Testis (tissue), 3 donors: ENCODE data around the gene FA2H. TPM values are rescaled to one million over a fixed set of nuclear protein-coding genes. Genes with fewer than 3 reads are reported as not detected.

Experiments
- DNase-seq: peaks from one replicate; pipeline ENCODE4 v3.0.0-alpha.2; 2019
- H3K27ac ChIP-seq, 2 donors: fragments of 200-600 bp; sonication (generic); one replicate each; pipeline ENCODE4 v1.5.1; 2019
- H3K27me3 ChIP-seq: fragments of 200-600 bp; sonication (generic); one replicate; pipeline ENCODE4 v1.5.1; 2019
- H3K36me3 ChIP-seq: fragments of 200-600 bp; sonication (generic); one replicate; pipeline ENCODE4 v1.5.1; 2017; ENCODE audit warnings: low read depth; ENCODE audit errors: missing control alignments
- H3K4me1 ChIP-seq: fragments of 200-600 bp; sonication (generic); one replicate; pipeline ENCODE4 v1.5.1; 2019
- H3K4me3 ChIP-seq, 2 donors: fragments of 200-600 bp; sonication (generic); one replicate each; pipeline ENCODE4 v1.5.1; 2017 to 2019
- H3K9me3 ChIP-seq: fragments of 200-600 bp; sonication (generic); one replicate; pipeline ENCODE4 v1.5.1; 2017
- POLR2A ChIP-seq: fragments of 450-650 bp; IDR thresholded peaks from one replicate; pipeline ENCODE4 v1.6.1; 2017; ENCODE audit warnings: antibody characterized with exemption, mild to moderate bottlenecking, moderate library complexity
- WGBS, 2 donors: methylation state at CpG; one replicate each; pipeline ENCODE4 v1.1.5; 2018; 5-methylcytosine and 5-hydroxymethylcytosine counted together
- intact Hi-C: fragments of 100-400 bp; cut with DNase I; formaldehyde crosslinking; loops from one replicate; pipeline ENCODE4 v1.15.1; 2023; ENCODE audit warnings: low total_unique reads
- polyA plus RNA-seq: library from polyadenylated mRNA; stranded (reverse); fragments of 350-450 nt; fragmentation: Illumina TruSeq; extraction: RNeasy Lipid Tissue Mini Kit (QIAGEN cat#74804); gene quantifications from one replicate; pipeline ENCODE4 v1.2.3, GENCODE V29; 2014; ENCODE audit warnings: low read depth, low replicate concordance; ENCODE audit not compliant: insufficient read depth
- total RNA-seq, 2 donors: library from RNA; depleted of rRNA; stranded (reverse); fragments of >200 nt; gene quantifications; one replicate each; pipeline ENCODE4 v1.2.3, GENCODE V29; 2016
- TF ChIP-seq, protein P1 (sequence below), 3 experiments: fragments of 450-650 bp in 2 of 3; fragments of 200-600 bp in 1 of 3; sonication (generic) in 1 of 3; IDR thresholded peaks; one replicate each; pipeline ENCODE4 v1.5.1; 2016 to 2019; ENCODE audit warnings: antibody characterized with exemption in 3 of 3, mild to moderate bottlenecking in 2 of 3, moderate library complexity in 1 of 3

FA2H gene
- total and polyA plus RNA-seq, 3 donors from 2014 or later, result 3.0 to 7.8 (median 5.9) TPM

DNA sequence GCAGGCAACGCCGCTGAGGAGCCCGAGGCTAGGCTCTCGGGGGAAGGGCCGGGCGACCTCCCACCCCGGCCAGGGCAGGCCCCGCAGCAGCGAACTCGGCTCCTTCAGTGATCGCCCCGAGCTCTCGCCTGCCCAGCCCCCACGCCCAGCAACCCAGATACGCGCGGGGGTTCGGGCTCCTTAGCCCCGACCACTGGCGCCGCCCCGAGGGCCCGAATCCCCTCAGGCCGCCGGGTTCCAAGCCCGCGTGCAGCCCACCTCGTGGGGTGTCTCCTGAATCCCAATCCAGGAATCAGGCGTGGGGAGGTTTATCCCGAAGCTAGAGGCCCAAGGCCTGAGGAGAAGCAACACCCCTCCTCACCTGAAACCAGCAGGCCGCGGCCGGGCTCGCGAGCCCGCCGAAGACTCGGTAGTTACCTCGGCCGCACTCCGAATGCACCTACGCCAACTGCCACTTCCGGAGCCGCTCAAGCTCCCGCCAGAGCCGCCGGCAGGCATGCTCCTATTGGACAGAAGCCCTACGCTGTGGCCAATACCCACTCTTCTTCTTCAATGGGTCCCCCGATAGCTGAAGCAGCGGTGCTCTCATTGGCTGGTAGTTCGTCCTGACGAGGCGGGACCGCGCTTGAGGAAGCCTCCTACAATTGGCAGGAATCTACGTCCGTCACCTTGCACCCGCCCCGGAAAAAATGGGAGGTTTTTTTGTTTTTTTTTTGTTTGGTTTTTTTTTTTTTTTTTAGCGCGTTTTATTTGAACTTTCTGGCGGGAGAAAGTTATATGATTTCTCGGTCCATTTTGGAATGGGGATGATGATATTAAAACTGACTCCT, 108.0 kb downstream of the FA2H start, which contains the start of gene RFWD3:
Gene RFWD3 (minus strand): TSS at position 453 of the 830 bp plus-strand sequence. CDS start 5,428 bp downstream, outside the sequence.
- H3K4me3 ChIP-seq, result peak within 1 kb of the TSS; percentile 88 to 89
- intact Hi-C loops, result no loop called here
- peaks cover 7% of the 10 kb centered on the region for H3K4me1 ChIP-seq
- TF ChIP-seq, protein P1, sequence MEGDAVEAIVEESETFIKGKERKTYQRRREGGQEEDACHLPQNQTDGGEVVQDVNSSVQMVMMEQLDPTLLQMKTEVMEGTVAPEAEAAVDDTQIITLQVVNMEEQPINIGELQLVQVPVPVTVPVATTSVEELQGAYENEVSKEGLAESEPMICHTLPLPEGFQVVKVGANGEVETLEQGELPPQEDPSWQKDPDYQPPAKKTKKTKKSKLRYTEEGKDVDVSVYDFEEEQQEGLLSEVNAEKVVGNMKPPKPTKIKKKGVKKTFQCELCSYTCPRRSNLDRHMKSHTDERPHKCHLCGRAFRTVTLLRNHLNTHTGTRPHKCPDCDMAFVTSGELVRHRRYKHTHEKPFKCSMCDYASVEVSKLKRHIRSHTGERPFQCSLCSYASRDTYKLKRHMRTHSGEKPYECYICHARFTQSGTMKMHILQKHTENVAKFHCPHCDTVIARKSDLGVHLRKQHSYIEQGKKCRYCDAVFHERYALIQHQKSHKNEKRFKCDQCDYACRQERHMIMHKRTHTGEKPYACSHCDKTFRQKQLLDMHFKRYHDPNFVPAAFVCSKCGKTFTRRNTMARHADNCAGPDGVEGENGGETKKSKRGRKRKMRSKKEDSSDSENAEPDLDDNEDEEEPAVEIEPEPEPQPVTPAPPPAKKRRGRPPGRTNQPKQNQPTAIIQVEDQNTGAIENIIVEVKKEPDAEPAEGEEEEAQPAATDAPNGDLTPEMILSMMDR (IDR thresholded peaks at IDR 0.05), result no peak
- TF ChIP-seq POLR2A, result peak; percentile 22
- peak; percentile 99 for DNase-seq
- no peaks in the 10 kb centered on the region for H3K36me3 ChIP-seq
- no peaks in the 10 kb centered on the region for H3K27me3 ChIP-seq
- 0 to 1% methylated on average over 17 to 48 of the region's 63 CpGs for WGBS, 2 donors
- H3K9me3 ChIP-seq, result no peaks in the 10 kb centered on the region
- H3K27ac ChIP-seq, result peak within 1 kb of the TSS; percentile 72 to 83

DNA sequence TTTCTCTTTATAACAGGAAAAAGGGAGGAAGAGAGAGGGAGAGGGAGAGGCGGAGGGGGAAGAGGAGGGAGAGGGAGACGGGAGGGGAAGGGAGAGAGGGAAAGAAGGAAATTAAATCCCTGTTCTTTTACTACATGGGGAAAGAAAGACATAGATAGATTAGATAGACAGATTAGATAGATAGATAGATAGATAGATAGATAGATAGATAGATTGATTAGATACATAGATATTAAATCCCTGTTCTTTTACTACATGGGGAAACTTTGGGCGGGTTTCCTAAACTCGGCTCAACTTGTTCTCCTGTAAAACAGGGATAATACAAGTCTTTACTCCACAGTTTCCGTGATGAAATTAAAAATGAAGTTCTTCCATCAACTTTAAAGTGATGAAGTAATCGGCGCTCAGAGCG, 108.6 kb downstream of the FA2H start:
- Histone ChIP-seq H3K27me3 (no peaks in the 10 kb centered on the region), H3K27ac (peak overlapping the region; percentile 72 to 83), H3K4me3 (peak overlapping the region; percentile 88 to 89), H3K4me1 (peaks cover 7% of the 10 kb centered on the region), H3K36me3 (no peaks in the 10 kb centered on the region), H3K9me3 (no peaks in the 10 kb centered on the region)
- no peak for DNase-seq
- intact Hi-C loops, result no loop called here
- WGBS, 2 donors, result 2 to 7% methylated on average over 8 of the region's 8 CpGs
- TF ChIP-seq POLR2A, result no peak

Other genes starting within 250 kb of the FA2H start
- gene GLG1, start 167.7 kb downstream of the FA2H start, total RNA-seq, result 100 to 1,000 TPM; 206 to 268 TPM
- 151 TPM for gene GLG1, start 167.7 kb downstream of the FA2H start, polyA plus RNA-seq
- gene RFWD3, start 107.9 kb downstream of the FA2H start, total RNA-seq, result 100 to 1,000 TPM in 1 of 2 donors, 10 to 100 TPM in 1; 66.8 to 100 TPM
- 57.2 TPM for gene RFWD3, start 107.9 kb downstream of the FA2H start, polyA plus RNA-seq
- 1 to 10 TPM; 3.5 to 4.5 TPM for gene MLKL, start 74.0 kb downstream of the FA2H start, total RNA-seq
- 4.8 TPM for gene MLKL, start 74.0 kb downstream of the FA2H start, polyA plus RNA-seq
- 10 to 100 TPM; 55.0 to 73.8 TPM for gene WDR59, start 210.3 kb upstream of the FA2H start, total RNA-seq
- gene WDR59, start 210.3 kb upstream of the FA2H start, polyA plus RNA-seq, result 47.6 TPM
- 10 to 100 TPM; 90.4 to 93.0 TPM for gene ZNRF1, start 224.2 kb upstream of the FA2H start, total RNA-seq
- 51.8 TPM for gene ZNRF1, start 224.2 kb upstream of the FA2H start, polyA plus RNA-seq